Measurements from ENCODE around the gene HDAC4.

HDAC4 gene

DNA sequence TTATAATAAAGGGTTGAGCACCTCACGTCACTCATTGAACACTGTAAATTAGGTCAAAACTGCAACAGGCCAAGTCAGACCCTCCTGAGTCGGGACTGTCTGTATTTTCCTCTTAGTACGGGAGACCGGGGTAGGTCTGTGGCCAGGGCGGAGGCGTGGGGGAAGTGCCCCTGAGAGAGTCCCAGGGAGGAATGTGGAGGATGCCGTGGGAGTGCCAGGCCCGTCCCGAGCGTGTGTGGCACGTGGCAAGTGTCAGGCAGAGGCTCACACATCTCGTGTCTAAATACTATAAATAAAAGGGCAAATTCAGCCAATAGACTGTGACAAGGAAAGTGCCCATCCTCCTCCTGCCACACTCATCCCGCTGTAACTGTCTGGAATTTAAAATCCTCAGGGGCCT, 6.3 kb upstream of the HDAC4 start (continued):
- no peak for TF ChIP-seq ZNF184 (tag by site-specific recombination; IDR thresholded peaks at IDR 0.05)

DNA sequence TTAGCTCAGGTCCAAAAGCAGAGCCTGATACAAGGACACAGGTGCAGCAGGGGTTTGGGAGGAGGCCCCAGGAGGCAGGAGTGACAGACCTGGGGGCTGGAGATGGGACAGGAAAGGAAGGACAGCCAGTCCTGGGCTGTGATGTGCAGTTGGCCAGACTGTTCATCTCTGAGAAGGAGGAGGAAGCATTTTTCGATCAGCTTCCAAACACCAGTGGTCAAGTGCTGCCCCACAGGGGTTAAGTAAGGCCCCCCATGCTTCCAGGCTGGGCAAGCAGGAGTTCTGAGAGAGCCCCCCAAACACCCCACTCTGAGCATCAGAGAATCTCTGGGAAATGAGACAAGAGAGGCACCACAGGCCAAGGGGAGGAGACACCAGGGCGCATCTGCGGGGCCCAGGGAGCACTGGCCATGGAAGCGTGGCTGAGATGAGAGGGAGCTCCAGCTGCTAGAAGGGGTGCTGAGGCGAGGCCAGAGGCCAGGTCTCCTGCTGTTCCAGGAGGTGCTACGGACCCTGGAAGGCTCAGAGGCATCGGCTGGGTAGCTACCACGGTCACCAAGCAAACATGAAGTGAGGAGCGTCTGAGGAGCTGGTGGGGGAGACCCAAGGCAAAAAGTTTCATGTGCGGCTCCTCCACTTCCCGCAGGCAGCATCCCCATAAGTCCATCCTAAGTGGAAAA, 5.6 kb upstream of the HDAC4 start:
- no peaks in the 10 kb centered on the region for H3K9me3 ChIP-seq (ENCODE audit: control insufficient read depth, insufficient read depth, low read depth, low read length)
- no peak overlapping the region for H3K27ac ChIP-seq (ENCODE audit: extremely low read depth, low read depth, low read length)
- H3K4me1 ChIP-seq (ENCODE audit: control insufficient read depth, insufficient read depth, low read length) = peaks cover 3% of the 10 kb centered on the region; the same call in 1 of the 2 replicates
- H3K4me3 ChIP-seq (ENCODE audit: low read depth, low read length) = no peak overlapping the region
- POLR2A ChIA-PET = no interaction called here
- no peaks in the 10 kb centered on the region for H3K36me3 ChIP-seq (ENCODE audit: control insufficient read depth in 2 of 2, insufficient read depth in 1 of 2, low read length in 2 of 2)
- CTCF ChIA-PET = interaction anchor here (0.7 kb wide), 1 partner anchor 144 kb away, joined by 3 read pairs; no protein-coding TSS in a partner anchor
- TF ChIP-seq ZNF560 (tag by site-specific recombination; IDR thresholded peaks at IDR 0.05; ENCODE audit: borderline replicate concordance) (no peak), ZBTB7A (tag by site-specific recombination; IDR thresholded peaks at IDR 0.05; ENCODE audit: low read depth) (no peak), ZNF529 (tag by site-specific recombination; IDR thresholded peaks at IDR 0.05; ENCODE audit: insufficient replicate concordance) (no peak), ZNF629 (tag by site-specific recombination; IDR thresholded peaks at IDR 0.05) (no peak), FEZF1 (tag by site-specific recombination; IDR thresholded peaks at IDR 0.05) (no peak), KLF8 (tag by site-specific recombination; IDR thresholded peaks at IDR 0.05) (no peak), ZNF561 (tag by site-specific recombination; IDR thresholded peaks at IDR 0.05; ENCODE audit: borderline replicate concordance) (no peak), ZNF530 (tag by site-specific recombination; IDR thresholded peaks at IDR 0.05; ENCODE audit: low read depth) (no peak), RBAK (tag by site-specific recombination; IDR thresholded peaks at IDR 0.05) (no peak), ZNF2 (tag by site-specific recombination; IDR thresholded peaks at IDR 0.05) (no peak), ZIC2 (tag by site-specific recombination; IDR thresholded peaks at IDR 0.05) (no peak), ZNF596 (tag by site-specific recombination; IDR thresholded peaks at IDR 0.05) (no peak), ZNF24 (tag by site-specific recombination; IDR thresholded peaks at IDR 0.05) (no peak), ZNF248 (tag by site-specific recombination; IDR thresholded peaks at IDR 0.05) (no peak), ZNF335 (tag by site-specific recombination; conservative IDR thresholded peaks at IDR 0.05) (no peak)
- TF ChIP-seq, protein P1, sequence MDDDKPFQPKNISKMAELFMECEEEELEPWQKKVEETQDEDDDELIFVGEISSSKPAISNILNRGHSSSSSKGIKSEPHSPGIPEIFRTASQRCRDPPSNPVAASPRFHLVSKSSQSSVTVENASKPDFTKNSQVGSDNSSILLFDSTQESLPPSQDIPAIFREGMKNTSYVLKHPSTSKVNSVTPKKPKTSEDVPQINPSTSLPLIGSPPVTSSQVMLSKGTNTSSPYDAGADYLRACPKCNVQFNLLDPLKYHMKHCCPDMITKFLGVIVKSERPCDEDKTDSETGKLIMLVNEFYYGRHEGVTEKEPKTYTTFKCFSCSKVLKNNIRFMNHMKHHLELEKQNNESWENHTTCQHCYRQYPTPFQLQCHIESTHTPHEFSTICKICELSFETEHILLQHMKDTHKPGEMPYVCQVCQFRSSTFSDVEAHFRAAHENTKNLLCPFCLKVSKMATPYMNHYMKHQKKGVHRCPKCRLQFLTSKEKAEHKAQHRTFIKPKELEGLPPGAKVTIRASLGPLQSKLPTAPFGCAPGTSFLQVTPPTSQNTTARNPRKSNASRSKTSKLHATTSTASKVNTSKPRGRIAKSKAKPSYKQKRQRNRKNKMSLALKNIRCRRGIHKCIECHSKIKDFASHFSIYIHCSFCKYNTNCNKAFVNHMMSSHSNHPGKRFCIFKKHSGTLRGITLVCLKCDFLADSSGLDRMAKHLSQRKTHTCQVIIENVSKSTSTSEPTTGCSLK (tag by site-specific recombination; IDR thresholded peaks at IDR 0.05) = no peak
- TF ChIP-seq, protein P2, sequence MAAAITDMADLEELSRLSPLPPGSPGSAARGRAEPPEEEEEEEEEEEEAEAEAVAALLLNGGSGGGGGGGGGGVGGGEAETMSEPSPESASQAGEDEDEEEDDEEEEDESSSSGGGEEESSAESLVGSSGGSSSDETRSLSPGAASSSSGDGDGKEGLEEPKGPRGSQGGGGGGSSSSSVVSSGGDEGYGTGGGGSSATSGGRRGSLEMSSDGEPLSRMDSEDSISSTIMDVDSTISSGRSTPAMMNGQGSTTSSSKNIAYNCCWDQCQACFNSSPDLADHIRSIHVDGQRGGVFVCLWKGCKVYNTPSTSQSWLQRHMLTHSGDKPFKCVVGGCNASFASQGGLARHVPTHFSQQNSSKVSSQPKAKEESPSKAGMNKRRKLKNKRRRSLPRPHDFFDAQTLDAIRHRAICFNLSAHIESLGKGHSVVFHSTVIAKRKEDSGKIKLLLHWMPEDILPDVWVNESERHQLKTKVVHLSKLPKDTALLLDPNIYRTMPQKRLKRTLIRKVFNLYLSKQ (tag by site-specific recombination; IDR thresholded peaks at IDR 0.05; ENCODE audit: borderline replicate concordance) = no peak
- TF ChIP-seq, protein P3, sequence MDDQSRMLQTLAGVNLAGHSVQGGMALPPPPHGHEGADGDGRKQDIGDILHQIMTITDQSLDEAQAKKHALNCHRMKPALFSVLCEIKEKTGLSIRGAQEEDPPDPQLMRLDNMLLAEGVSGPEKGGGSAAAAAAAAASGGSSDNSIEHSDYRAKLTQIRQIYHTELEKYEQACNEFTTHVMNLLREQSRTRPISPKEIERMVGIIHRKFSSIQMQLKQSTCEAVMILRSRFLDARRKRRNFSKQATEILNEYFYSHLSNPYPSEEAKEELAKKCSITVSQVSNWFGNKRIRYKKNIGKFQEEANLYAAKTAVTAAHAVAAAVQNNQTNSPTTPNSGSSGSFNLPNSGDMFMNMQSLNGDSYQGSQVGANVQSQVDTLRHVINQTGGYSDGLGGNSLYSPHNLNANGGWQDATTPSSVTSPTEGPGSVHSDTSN (CRISPR knock-in tag; IDR thresholded peaks at IDR 0.05) = no peak
- TF ChIP-seq, protein P4, sequence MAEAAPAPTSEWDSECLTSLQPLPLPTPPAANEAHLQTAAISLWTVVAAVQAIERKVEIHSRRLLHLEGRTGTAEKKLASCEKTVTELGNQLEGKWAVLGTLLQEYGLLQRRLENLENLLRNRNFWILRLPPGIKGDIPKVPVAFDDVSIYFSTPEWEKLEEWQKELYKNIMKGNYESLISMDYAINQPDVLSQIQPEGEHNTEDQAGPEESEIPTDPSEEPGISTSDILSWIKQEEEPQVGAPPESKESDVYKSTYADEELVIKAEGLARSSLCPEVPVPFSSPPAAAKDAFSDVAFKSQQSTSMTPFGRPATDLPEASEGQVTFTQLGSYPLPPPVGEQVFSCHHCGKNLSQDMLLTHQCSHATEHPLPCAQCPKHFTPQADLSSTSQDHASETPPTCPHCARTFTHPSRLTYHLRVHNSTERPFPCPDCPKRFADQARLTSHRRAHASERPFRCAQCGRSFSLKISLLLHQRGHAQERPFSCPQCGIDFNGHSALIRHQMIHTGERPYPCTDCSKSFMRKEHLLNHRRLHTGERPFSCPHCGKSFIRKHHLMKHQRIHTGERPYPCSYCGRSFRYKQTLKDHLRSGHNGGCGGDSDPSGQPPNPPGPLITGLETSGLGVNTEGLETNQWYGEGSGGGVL (tag by site-specific recombination; IDR thresholded peaks at IDR 0.05) = no peak
- TF ChIP-seq, protein P5, sequence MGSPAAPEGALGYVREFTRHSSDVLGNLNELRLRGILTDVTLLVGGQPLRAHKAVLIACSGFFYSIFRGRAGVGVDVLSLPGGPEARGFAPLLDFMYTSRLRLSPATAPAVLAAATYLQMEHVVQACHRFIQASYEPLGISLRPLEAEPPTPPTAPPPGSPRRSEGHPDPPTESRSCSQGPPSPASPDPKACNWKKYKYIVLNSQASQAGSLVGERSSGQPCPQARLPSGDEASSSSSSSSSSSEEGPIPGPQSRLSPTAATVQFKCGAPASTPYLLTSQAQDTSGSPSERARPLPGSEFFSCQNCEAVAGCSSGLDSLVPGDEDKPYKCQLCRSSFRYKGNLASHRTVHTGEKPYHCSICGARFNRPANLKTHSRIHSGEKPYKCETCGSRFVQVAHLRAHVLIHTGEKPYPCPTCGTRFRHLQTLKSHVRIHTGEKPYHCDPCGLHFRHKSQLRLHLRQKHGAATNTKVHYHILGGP (tag by site-specific recombination; IDR thresholded peaks at IDR 0.05) = no peak
